Measurements from ENCODE around the gene SHH. TPM values are rescaled to one million over a fixed set of nuclear protein-coding genes. Genes with fewer than 3 reads are reported as not detected.

The SHH gene
- total RNA-seq, 5 donors from 2014 or later (not counting 1 experiment from before 2014, with no cell fraction given): 0.06 TPM; not detected in 4

- Histone ChIP-seq H3K4me1 (ENCODE audit: control insufficient read depth in 1 of 2, extremely low read depth in 1 of 2, insufficient read depth in 2 of 2, low read length in 2 of 2) (no peaks in the 10 kb centered on the region), H3K9me3 (no peaks in the 10 kb centered on the region), H3K27ac (ENCODE audit: low read length) (no peak overlapping the region), H3K27me3 (replicated peaks in 1 of 2; ENCODE audit: control insufficient read depth in 2 of 2, extremely low read depth in 1 of 2, insufficient read depth in 2 of 2, low read length in 1 of 2) (peaks cover 2 to 27% of the 10 kb centered on the region in 2 experiments), H3K36me3 (ENCODE audit: control insufficient read depth in 2 of 2, extremely low read depth in 1 of 2, insufficient read depth in 1 of 2, low read length in 1 of 2) (no peaks in the 10 kb centered on the region), H3K4me3 (ENCODE audit: control insufficient read depth in 1 of 2, extremely low read depth in 1 of 2, low read length in 1 of 2) (no peak overlapping the region)
- DNase-seq (no peak), ATAC-seq (replicated peaks in 1 of 4) (no peak)
- Mint-ChIP-seq H3K9me3 (peaks cover 0 to 6% (median 4%) of the 10 kb centered on the region in 3 donors), H3K4me3 (no peak overlapping the region), H3K27ac (no peak overlapping the region), H3K36me3 (no peaks in the 10 kb centered on the region), H3K4me1 (no peaks in the 10 kb centered on the region), H3K27me3 (peaks cover 10% of the 10 kb centered on the region in 2 donors)
- 88% methylated on average over 3 of the region's 3 CpGs for WGBS (ENCODE audit: insufficient coverage)
- ChIA-PET CTCF (no interaction called here), POLR2A (no interaction called here)
Measured at GRCh38 chr7:155856656-155857055, 44.4 kb upstream of the SHH start.

DNA sequence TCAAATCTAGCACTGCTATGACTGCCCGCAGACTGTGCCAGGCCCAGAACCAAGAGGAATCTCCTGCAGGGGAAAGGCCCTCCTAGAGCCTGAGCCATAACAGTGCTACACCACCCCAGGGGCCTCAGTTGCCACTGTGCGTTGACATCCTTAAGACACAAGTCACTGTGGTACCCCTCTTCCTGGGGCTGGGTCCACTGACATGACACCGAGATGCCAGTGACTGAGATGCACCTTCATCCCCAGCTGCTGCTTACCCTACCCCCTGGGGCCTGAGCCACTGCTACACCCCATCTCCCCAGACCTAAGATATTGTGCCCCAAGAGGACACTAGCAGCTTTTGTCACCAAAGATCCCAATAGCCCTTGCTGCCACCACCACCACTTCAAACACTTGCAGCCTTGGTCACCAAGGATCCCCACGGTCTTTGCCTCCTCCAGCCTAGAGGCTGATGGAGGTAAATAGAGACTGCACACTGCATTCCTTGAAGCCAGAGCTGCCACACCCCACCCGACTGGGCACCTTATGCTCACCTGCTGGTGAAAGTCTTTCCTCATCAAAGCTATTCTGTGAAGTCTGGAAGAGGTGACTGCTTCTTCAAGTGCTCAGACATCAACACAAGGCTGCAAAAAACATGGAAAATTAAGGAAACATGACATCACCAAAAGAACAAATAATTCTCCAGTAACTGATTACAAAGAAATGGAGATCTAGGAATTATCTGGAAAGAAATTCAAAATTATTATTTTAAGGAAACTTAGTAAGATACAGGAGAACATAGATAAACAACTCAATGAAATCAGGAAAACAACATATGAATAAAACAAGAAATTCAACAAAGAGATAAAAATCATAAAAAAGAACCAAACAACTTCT lies 40.4 kb upstream of the SHH start:
- Mint-ChIP-seq H3K27ac (no peak overlapping the region), H3K4me3 (no peak overlapping the region), H3K9me3 (peaks cover 0 to 6% (median 4%) of the 10 kb centered on the region in 3 donors), H3K36me3 (no peaks in the 10 kb centered on the region), H3K27me3 (peaks cover 16 to 17% of the 10 kb centered on the region in 2 donors), H3K4me1 (no peaks in the 10 kb centered on the region)
- WGBS (ENCODE audit: insufficient coverage): 87% methylated on average over 4 of the region's 5 CpGs
- no peaks in the 10 kb centered on the region for H3K36me3 ChIP-seq (ENCODE audit: control insufficient read depth in 2 of 2, extremely low read depth in 1 of 2, insufficient read depth in 1 of 2, low read length in 1 of 2)
- no peaks in the 10 kb centered on the region for H3K4me1 ChIP-seq (ENCODE audit: control insufficient read depth in 1 of 2, extremely low read depth in 1 of 2, insufficient read depth in 2 of 2, low read length in 2 of 2)
- no peak for ATAC-seq (replicated peaks in 1 of 4)
- ChIA-PET POLR2A (no interaction called here), CTCF (no interaction called here)
- H3K4me3 ChIP-seq (ENCODE audit: control insufficient read depth in 1 of 2, extremely low read depth in 1 of 2, low read length in 1 of 2): no peak overlapping the region
- no peaks in the 10 kb centered on the region for H3K9me3 ChIP-seq
- H3K27me3 ChIP-seq (replicated peaks in 1 of 2; ENCODE audit: control insufficient read depth in 2 of 2, extremely low read depth in 1 of 2, insufficient read depth in 2 of 2, low read length in 1 of 2): peaks cover 2 to 30% of the 10 kb centered on the region in 2 experiments
- H3K27ac ChIP-seq (ENCODE audit: low read length): no peak overlapping the region
- DNase-seq: no peak

DNA sequence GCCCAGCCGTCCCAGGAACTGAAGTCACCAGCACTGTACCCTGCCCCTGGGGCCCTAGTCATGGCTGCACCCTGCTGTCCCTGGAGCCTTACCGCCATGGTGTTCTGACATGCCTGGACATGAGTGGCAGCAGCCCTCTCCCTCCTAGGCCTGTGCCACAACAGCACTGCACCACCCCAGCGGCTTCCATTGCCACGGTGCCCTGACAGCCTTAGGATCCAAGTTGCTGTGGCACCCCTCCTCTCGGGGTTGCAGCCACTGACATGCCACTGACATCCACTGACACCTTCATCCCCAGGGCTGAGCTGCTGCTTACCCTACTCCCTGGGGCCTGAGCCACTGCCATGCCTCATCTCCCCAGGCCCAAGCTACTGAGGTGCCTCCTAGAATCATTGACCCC lies 39.6 kb upstream of the SHH start:
- Histone ChIP-seq H3K36me3 (ENCODE audit: control insufficient read depth in 2 of 2, extremely low read depth in 1 of 2, insufficient read depth in 1 of 2, low read length in 1 of 2) (no peaks in the 10 kb centered on the region), H3K27me3 (replicated peaks in 1 of 2; ENCODE audit: control insufficient read depth in 2 of 2, extremely low read depth in 1 of 2, insufficient read depth in 2 of 2, low read length in 1 of 2) (peaks cover 0 to 30% of the 10 kb centered on the region in 2 experiments), H3K4me1 (ENCODE audit: control insufficient read depth in 1 of 2, extremely low read depth in 1 of 2, insufficient read depth in 2 of 2, low read length in 2 of 2) (no peaks in the 10 kb centered on the region), H3K4me3 (ENCODE audit: control insufficient read depth in 1 of 2, extremely low read depth in 1 of 2, low read length in 1 of 2) (no peak overlapping the region), H3K27ac (ENCODE audit: low read length) (no peak overlapping the region), H3K9me3 (no peaks in the 10 kb centered on the region)
- Mint-ChIP-seq H3K36me3 (no peaks in the 10 kb centered on the region), H3K4me1 (no peaks in the 10 kb centered on the region), H3K4me3 (no peak overlapping the region), H3K27me3 (peaks cover 16 to 17% of the 10 kb centered on the region in 2 donors), H3K9me3 (peaks cover 0 to 6% (median 4%) of the 10 kb centered on the region in 3 donors), H3K27ac (no peak overlapping the region)
- ChIA-PET CTCF (no interaction called here), POLR2A (no interaction called here)
- ATAC-seq (replicated peaks in 1 of 4) (no peak), DNase-seq (no peak)
- WGBS (ENCODE audit: insufficient coverage): 71% methylated on average over 4 of the region's 5 CpGs

- Histone ChIP-seq H3K9me3 (no peaks in the 10 kb centered on the region), H3K27me3 (replicated peaks in 1 of 2; ENCODE audit: control insufficient read depth in 2 of 2, extremely low read depth in 1 of 2, insufficient read depth in 2 of 2, low read length in 1 of 2) (peaks cover 0 to 26% of the 10 kb centered on the region in 2 experiments), H3K4me1 (ENCODE audit: control insufficient read depth in 1 of 2, extremely low read depth in 1 of 2, insufficient read depth in 2 of 2, low read length in 2 of 2) (no peaks in the 10 kb centered on the region), H3K36me3 (ENCODE audit: control insufficient read depth in 2 of 2, extremely low read depth in 1 of 2, insufficient read depth in 1 of 2, low read length in 1 of 2) (no peaks in the 10 kb centered on the region), H3K4me3 (ENCODE audit: control insufficient read depth in 1 of 2, extremely low read depth in 1 of 2, low read length in 1 of 2) (no peak overlapping the region), H3K27ac (ENCODE audit: low read length) (no peak overlapping the region)
- ChIA-PET CTCF (no interaction called here), POLR2A (no interaction called here)
- Mint-ChIP-seq H3K9me3 (peaks cover 0 to 6% (median 4%) of the 10 kb centered on the region in 3 donors), H3K27me3 (peaks cover 16 to 17% of the 10 kb centered on the region in 2 donors), H3K4me3 (no peak overlapping the region), H3K27ac (no peak overlapping the region), H3K36me3 (no peaks in the 10 kb centered on the region), H3K4me1 (no peaks in the 10 kb centered on the region)
- DNase-seq (no peak), ATAC-seq (replicated peaks in 1 of 4) (no peak)
- WGBS (ENCODE audit: insufficient coverage): 61% methylated on average over 20 of the region's 22 CpGs
Measured at GRCh38 chr7:155850766-155851678, 38.8 kb upstream of the SHH start.

DNA sequence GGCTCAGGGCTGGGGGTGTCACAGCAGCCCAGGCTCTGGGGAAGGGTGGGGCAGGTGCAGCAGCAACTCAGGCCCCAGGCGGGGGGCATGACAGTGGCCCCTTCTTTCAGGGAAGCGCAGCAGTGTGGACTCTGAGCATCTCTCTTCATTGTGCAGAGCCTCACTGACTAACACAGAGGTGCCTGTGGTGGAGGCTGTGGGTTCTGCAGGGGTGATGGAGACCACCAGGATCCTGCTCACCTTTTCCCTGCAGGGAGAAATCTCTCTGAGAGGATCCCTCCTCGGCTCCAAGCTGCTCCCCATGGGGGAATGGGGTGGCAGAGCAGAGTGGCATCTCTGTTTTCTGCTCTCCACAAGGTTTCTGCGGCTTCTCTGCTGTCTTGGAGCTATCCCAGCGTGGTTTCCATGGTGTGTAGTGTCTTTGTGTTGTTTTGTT lies 37.8 kb upstream of the SHH start:
- Mint-ChIP-seq H3K4me3 (no peak overlapping the region), H3K27me3 (peaks cover 16 to 17% of the 10 kb centered on the region in 2 donors), H3K4me1 (no peaks in the 10 kb centered on the region), H3K9me3 (peaks cover 0 to 4% (median 2%) of the 10 kb centered on the region in 3 donors), H3K36me3 (no peaks in the 10 kb centered on the region), H3K27ac (no peak overlapping the region)
- H3K4me3 ChIP-seq (ENCODE audit: control insufficient read depth in 1 of 2, extremely low read depth in 1 of 2, low read length in 1 of 2): no peak overlapping the region
- H3K36me3 ChIP-seq (ENCODE audit: control insufficient read depth in 2 of 2, extremely low read depth in 1 of 2, insufficient read depth in 1 of 2, low read length in 1 of 2): no peaks in the 10 kb centered on the region
- ATAC-seq (replicated peaks in 1 of 4): peak in 1 of 4 experiments; percentile 9
- 55% methylated on average over 5 of the region's 5 CpGs for WGBS (ENCODE audit: insufficient coverage)
- no peaks in the 10 kb centered on the region for H3K4me1 ChIP-seq (ENCODE audit: control insufficient read depth in 1 of 2, extremely low read depth in 1 of 2, insufficient read depth in 2 of 2, low read length in 2 of 2)
- DNase-seq: no peak
- H3K9me3 ChIP-seq: no peaks in the 10 kb centered on the region
- POLR2A ChIA-PET: no interaction called here
- no peak overlapping the region for H3K27ac ChIP-seq (ENCODE audit: low read length)
- CTCF ChIA-PET: no interaction called here
- peaks cover 0 to 30% of the 10 kb centered on the region in 2 experiments for H3K27me3 ChIP-seq (replicated peaks in 1 of 2; ENCODE audit: control insufficient read depth in 2 of 2, extremely low read depth in 1 of 2, insufficient read depth in 2 of 2, low read length in 1 of 2)

Measured in T-cell (primary cell).